Measurements from ENCODE around the gene STK10. TPM values are rescaled to one million over a fixed set of nuclear protein-coding genes. Genes with fewer than 3 reads are reported as not detected.

Gene STK10
- polyA plus RNA-seq, 3 donors, result 21.5 to 180 (median 47.4) TPM

- Histone ChIP-seq H3K4me2 (replicated peaks; ENCODE audit: extremely low read depth, low read length, poor library complexity, severe bottlenecking) (no peak overlapping the region), H4K20me1 (ENCODE audit: insufficient read depth, low read length) (peaks cover 98% of the 10 kb centered on the region), H3K36me3 (replicated peaks in 1 of 2; ENCODE audit: control insufficient read depth in 1 of 2, insufficient read depth in 2 of 2, low read length in 2 of 2) (peaks cover 86 to 99% of the 10 kb centered on the region in 2 donors), H3K4me3 (replicated peaks in 1 of 3; ENCODE audit: low read depth in 2 of 3, low read length in 3 of 3) (no peak overlapping the region), H3K9ac (ENCODE audit: insufficient read depth, low read length, poor library complexity, severe bottlenecking) (no peak overlapping the region), H2AFZ (ENCODE audit: insufficient read depth, low read depth, low read length, poor library complexity, severe bottlenecking) (no peak overlapping the region), H3K79me2 (ENCODE audit: insufficient read depth, low read length) (peaks cover 35% of the 10 kb centered on the region), H3K9me3 (replicated peaks in 1 of 2; ENCODE audit: control insufficient read depth in 1 of 2, insufficient read depth in 1 of 2, low read length in 2 of 2) (no peaks in the 10 kb centered on the region), H3K4me1 (ENCODE audit: control insufficient read depth in 1 of 2, insufficient read depth in 2 of 2, low read length in 2 of 2) (no peaks in the 10 kb centered on the region), H3K27me3 (ENCODE audit: control insufficient read depth in 2 of 2, insufficient read depth in 2 of 2, low read length in 2 of 2) (no peaks in the 10 kb centered on the region), H3K27ac (ENCODE audit: low read depth in 1 of 2, low read length in 2 of 2) (no peak overlapping the region)
- intact Hi-C loops (cut with micrococcal nuclease), result loop anchor here in 1 of 2 donors (5.0 kb wide), 1 partner anchor 33 kb away; no protein-coding TSS in a partner anchor
- Mint-ChIP-seq H3K9me3 (peaks cover 0 to 2% (median 0%) of the 10 kb centered on the region in 7 donors), H3K4me3 (no peak overlapping the region), H3K27me3 (ENCODE audit: low read depth in 3 of 3) (no peaks in the 10 kb centered on the region), H3K36me3 (peaks cover 82 to 96% of the 10 kb centered on the region in 2 donors), H3K27ac (peak overlapping the region in 3 of 7 donors; percentile 7 to 28 (median 22)), H3K4me1 (no peaks in the 10 kb centered on the region)
- TF ChIP-seq, protein P1, sequence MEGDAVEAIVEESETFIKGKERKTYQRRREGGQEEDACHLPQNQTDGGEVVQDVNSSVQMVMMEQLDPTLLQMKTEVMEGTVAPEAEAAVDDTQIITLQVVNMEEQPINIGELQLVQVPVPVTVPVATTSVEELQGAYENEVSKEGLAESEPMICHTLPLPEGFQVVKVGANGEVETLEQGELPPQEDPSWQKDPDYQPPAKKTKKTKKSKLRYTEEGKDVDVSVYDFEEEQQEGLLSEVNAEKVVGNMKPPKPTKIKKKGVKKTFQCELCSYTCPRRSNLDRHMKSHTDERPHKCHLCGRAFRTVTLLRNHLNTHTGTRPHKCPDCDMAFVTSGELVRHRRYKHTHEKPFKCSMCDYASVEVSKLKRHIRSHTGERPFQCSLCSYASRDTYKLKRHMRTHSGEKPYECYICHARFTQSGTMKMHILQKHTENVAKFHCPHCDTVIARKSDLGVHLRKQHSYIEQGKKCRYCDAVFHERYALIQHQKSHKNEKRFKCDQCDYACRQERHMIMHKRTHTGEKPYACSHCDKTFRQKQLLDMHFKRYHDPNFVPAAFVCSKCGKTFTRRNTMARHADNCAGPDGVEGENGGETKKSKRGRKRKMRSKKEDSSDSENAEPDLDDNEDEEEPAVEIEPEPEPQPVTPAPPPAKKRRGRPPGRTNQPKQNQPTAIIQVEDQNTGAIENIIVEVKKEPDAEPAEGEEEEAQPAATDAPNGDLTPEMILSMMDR (IDR thresholded peaks at IDR 0.05), result no peak
- no peak for DNase-seq
- WGBS (ENCODE audit: insufficient coverage), result 95% methylated on average over 10 of the region's 11 CpGs
These were observed 92.4 kb downstream of the STK10 start for GRCh38 chr5:172095368-172096206.

- Histone ChIP-seq H3K4me2 (replicated peaks; ENCODE audit: extremely low read depth, low read length, poor library complexity, severe bottlenecking) (no peak overlapping the region), H3K4me3 (replicated peaks in 1 of 3; ENCODE audit: low read depth in 2 of 3, low read length in 3 of 3) (no peak overlapping the region), H3K9ac (ENCODE audit: insufficient read depth, low read length, poor library complexity, severe bottlenecking) (no peak overlapping the region), H3K9me3 (replicated peaks in 1 of 2; ENCODE audit: control insufficient read depth in 1 of 2, insufficient read depth in 1 of 2, low read length in 2 of 2) (no peaks in the 10 kb centered on the region), H3K27ac (ENCODE audit: low read depth in 1 of 2, low read length in 2 of 2) (no peak overlapping the region), H3K27me3 (ENCODE audit: control insufficient read depth in 2 of 2, insufficient read depth in 2 of 2, low read length in 2 of 2) (no peaks in the 10 kb centered on the region), H3K4me1 (ENCODE audit: control insufficient read depth in 1 of 2, insufficient read depth in 2 of 2, low read length in 2 of 2) (no peaks in the 10 kb centered on the region), H4K20me1 (ENCODE audit: insufficient read depth, low read length) (peaks cover 98% of the 10 kb centered on the region), H3K36me3 (replicated peaks in 1 of 2; ENCODE audit: control insufficient read depth in 1 of 2, insufficient read depth in 2 of 2, low read length in 2 of 2) (peaks cover 89 to 99% of the 10 kb centered on the region in 2 donors), H2AFZ (ENCODE audit: insufficient read depth, low read depth, low read length, poor library complexity, severe bottlenecking) (no peak overlapping the region), H3K79me2 (ENCODE audit: insufficient read depth, low read length) (peaks cover 19% of the 10 kb centered on the region)
- Mint-ChIP-seq H3K27me3 (ENCODE audit: low read depth in 3 of 3) (no peaks in the 10 kb centered on the region), H3K4me1 (no peaks in the 10 kb centered on the region), H3K27ac (peak overlapping the region in 1 of 7 donors; percentile 15), H3K4me3 (no peak overlapping the region), H3K36me3 (peaks cover 85 to 96% of the 10 kb centered on the region in 2 donors), H3K9me3 (peaks cover 0 to 1% (median 0%) of the 10 kb centered on the region in 7 donors)
- WGBS (ENCODE audit: insufficient coverage), result no CpG with 5 or more reads among the region's 3 CpGs
- DNase-seq, result no peak
- intact Hi-C loops (cut with micrococcal nuclease), result no loop called here
- TF ChIP-seq, protein P1 (IDR thresholded peaks at IDR 0.05), result no peak
These were observed 94.1 kb downstream of the STK10 start for GRCh38 chr5:172093965-172094364.
